Heart left ventricle (tissue), 13 donors: ENCODE data around the gene PIAS4.
A peak's percentile ranks its signal among the peaks of the same experiment; 100 is the strongest.

Experiments
- CTCF ChIP-seq, 12 donors: fragments of 200-600 bp; sonication (generic) in 4 of 12; IDR thresholded peaks; one replicate each; pipeline versions ENCODE4 v1.5.0 to v1.8.0; 2018 to 2022; ENCODE audit warnings: antibody characterized with exemption in 12 of 12, mild to moderate bottlenecking in 5 of 12
- POLR2A ChIP-seq, 2 donors: fragments of 450-650 bp; IDR thresholded peaks; one replicate each; pipeline ENCODE4 v1.6.1; 2017; ENCODE audit warnings: antibody characterized with exemption in 2 of 2, mild to moderate bottlenecking in 2 of 2, moderate library complexity in 2 of 2
- donor health status: ischemic (EF 13 %, LVEDD 7.1; RV severe dilation, severe dysfunction).
- donor health status: DM: no; HTN: yes; CAD: no.
- donor health status: DM: no; HTN: no; CAD: no.
- donor health status: ischemic (EF 25% LVEDD 6.9; RV normal size, moderate dysfunction).
- donor health status: ischemic (EF 25% LVEDD 5.7; RV mildly dilated, moderate dysfunction).
- donor health status: ischemic (EF 35%, LVEDD 5.7; RV mildly dilated, moderate dysfunction).
- donor health status: nonischemic (EF 11% LVEDD 7.7; RV severe dilation, severe dysfunction).
- donor health status: DM: yes; HTN: yes; CAD: no.
- donor health status: PGD.
- donor health status: ischemic (EF 29% LVEDD 5.4; RV normal size, mild dysfunction).
- donor health status: nonischemic (EF 23%, LVEDD 6.1; RV moderate dilation, normal function).

GRCh38 chr19:4023600-4024398, 16.3 kb downstream of the PIAS4 start:
- TF ChIP-seq CTCF (IDR thresholded peaks at IDR 0.05) (no peak), POLR2A (IDR thresholded peaks at IDR 0.05) (peak in 1 of 2 donors; percentile 20)
